MM.1S (cell line): ENCODE results near the gene STX12.
"Not testable (repeated sequence)": the region's sequence is repeated elsewhere in the genome, so short reads cannot be mapped to it uniquely, and the experiment has no call there.

ENCODE experiments used
- DNase-seq: peaks from one replicate; pipeline ENCODE4 v3.0.0-alpha.2; 2015
- H2AFZ ChIP-seq: fragments of 300-600 bp; sonication (generic); 2 replicates; pipeline ENCODE4 v1.6.0; 2016; ENCODE audit warnings: antibody characterized with exemption, low read length
- H3F3A ChIP-seq: fragments of 300-600 bp; sonication (generic); 2 replicates; pipeline ENCODE4 v1.6.1; 2016; ENCODE audit warnings: mild to moderate bottlenecking, antibody characterized with exemption, low read length, moderate library complexity, mixed read lengths; ENCODE audit not compliant: insufficient read depth
- H3K27ac ChIP-seq: fragments of 300-600 bp; sonication (generic); 2 replicates; pipeline ENCODE4 v1.5.1; 2016; ENCODE audit warnings: mild to moderate bottlenecking, low read length
- H3K27me3 ChIP-seq: fragments of 300-600 bp; sonication (generic); replicated peaks from 2 replicates; pipeline ENCODE4 v1.6.0; 2016; ENCODE audit warnings: low read length; ENCODE audit not compliant: insufficient read depth
- H3K36me3 ChIP-seq: fragments of 300-600 bp; sonication (generic); replicated peaks from 2 replicates; pipeline ENCODE4 v1.6.1; 2016; ENCODE audit warnings: mild to moderate bottlenecking, low read length, mixed read lengths; ENCODE audit not compliant: insufficient read depth
- H3K4me1 ChIP-seq: fragments of 300-600 bp; sonication (generic); 2 replicates; pipeline ENCODE4 v1.6.1; 2016; ENCODE audit warnings: low read length, mixed read lengths
- H3K4me2 ChIP-seq: fragments of 300-600 bp; sonication (generic); 2 replicates; pipeline ENCODE4 v1.6.0; 2016; ENCODE audit warnings: low read depth, low read length
- H3K4me3 ChIP-seq: fragments of 300-600 bp; sonication (generic); 2 replicates; pipeline ENCODE4 v1.5.1; 2016; ENCODE audit warnings: low read length, mixed read lengths
- H3K79me2 ChIP-seq: fragments of 300-600 bp; sonication (generic); 2 replicates; pipeline ENCODE4 v1.6.1; 2016; ENCODE audit warnings: mixed run types, low read length, mixed read lengths
- H3K9ac ChIP-seq: fragments of 300-600 bp; sonication (generic); 2 replicates; pipeline ENCODE4 v1.6.1; 2016; ENCODE audit warnings: low read length, mixed read lengths
- H3K9me2 ChIP-seq: fragments of 300-600 bp; sonication (generic); replicated peaks from 2 replicates; pipeline ENCODE4 v1.6.1; 2016; ENCODE audit warnings: mild to moderate bottlenecking, low read length, mixed read lengths; ENCODE audit not compliant: insufficient read depth
- H3K9me3 ChIP-seq: fragments of 300-600 bp; sonication (generic); replicated peaks from 2 replicates; pipeline ENCODE4 v1.6.1; 2016; ENCODE audit warnings: mild to moderate bottlenecking, low read length, mixed read lengths; ENCODE audit not compliant: insufficient read depth
- H4K20me1 ChIP-seq: fragments of 300-600 bp; sonication (generic); 2 replicates; pipeline ENCODE4 v1.6.1; 2016; ENCODE audit warnings: mild to moderate bottlenecking, low read length, moderate library complexity, mixed read lengths; ENCODE audit not compliant: insufficient read depth
- EZH2 ChIP-seq: fragments of 300-600 bp; sonication (generic); optimal IDR thresholded peaks from 2 replicates; pipeline ENCODE3; 2017; ENCODE audit warnings: low read depth, mild to moderate bottlenecking, antibody characterized with exemption, low read length, mixed read lengths
- EZH2phosphoT487 ChIP-seq: fragments of 300-600 bp; sonication (generic); IDR thresholded peaks from 2 replicates; pipeline ENCODE4 v1.6.1; 2018; ENCODE audit warnings: antibody characterized with exemption, low read length
- TF ChIP-seq, protein P1 (sequence below): fragments of 300-600 bp; sonication (generic); IDR thresholded peaks from 2 replicates; pipeline ENCODE4 v1.5.1; 2016; ENCODE audit warnings: antibody characterized with exemption, low read length, mixed read lengths

Gene STX12

GRCh38 chr1:27785781-27786455 is 12.9 kb downstream of the STX12 start:
- H3K9me2 ChIP-seq = no peaks in the 10 kb centered on the region
- no peak overlapping the region for H3K27ac ChIP-seq
- TF ChIP-seq EZH2phosphoT487 (no peak), EZH2 (no peak)
- TF ChIP-seq, protein P1, sequence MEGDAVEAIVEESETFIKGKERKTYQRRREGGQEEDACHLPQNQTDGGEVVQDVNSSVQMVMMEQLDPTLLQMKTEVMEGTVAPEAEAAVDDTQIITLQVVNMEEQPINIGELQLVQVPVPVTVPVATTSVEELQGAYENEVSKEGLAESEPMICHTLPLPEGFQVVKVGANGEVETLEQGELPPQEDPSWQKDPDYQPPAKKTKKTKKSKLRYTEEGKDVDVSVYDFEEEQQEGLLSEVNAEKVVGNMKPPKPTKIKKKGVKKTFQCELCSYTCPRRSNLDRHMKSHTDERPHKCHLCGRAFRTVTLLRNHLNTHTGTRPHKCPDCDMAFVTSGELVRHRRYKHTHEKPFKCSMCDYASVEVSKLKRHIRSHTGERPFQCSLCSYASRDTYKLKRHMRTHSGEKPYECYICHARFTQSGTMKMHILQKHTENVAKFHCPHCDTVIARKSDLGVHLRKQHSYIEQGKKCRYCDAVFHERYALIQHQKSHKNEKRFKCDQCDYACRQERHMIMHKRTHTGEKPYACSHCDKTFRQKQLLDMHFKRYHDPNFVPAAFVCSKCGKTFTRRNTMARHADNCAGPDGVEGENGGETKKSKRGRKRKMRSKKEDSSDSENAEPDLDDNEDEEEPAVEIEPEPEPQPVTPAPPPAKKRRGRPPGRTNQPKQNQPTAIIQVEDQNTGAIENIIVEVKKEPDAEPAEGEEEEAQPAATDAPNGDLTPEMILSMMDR = no peak
- no peaks in the 10 kb centered on the region for H3K9me3 ChIP-seq
- no peak for DNase-seq
- H3K9ac ChIP-seq = no peak overlapping the region
- no peaks in the 10 kb centered on the region for H3F3A ChIP-seq
- no peak overlapping the region for H3K4me2 ChIP-seq
- peaks cover 5% of the 10 kb centered on the region; the same call in 1 of the 2 replicates for H3K36me3 ChIP-seq
- no peaks in the 10 kb centered on the region for H3K27me3 ChIP-seq
- H3K4me3 ChIP-seq = no peak overlapping the region
- no peaks in the 10 kb centered on the region for H3K4me1 ChIP-seq
- peaks cover 29% of the 10 kb centered on the region for H3K79me2 ChIP-seq
- no peak overlapping the region for H2AFZ ChIP-seq
- H4K20me1 ChIP-seq = no peaks in the 10 kb centered on the region

- Histone ChIP-seq H2AFZ (no peak overlapping the region), H3K27ac (no peak overlapping the region), H3K79me2 (peaks cover 21% of the 10 kb centered on the region; the same call in 1 of the 2 replicates)
Measured at GRCh38 chr1:27787895-27788294, 14.9 kb downstream of the STX12 start.

DNA sequence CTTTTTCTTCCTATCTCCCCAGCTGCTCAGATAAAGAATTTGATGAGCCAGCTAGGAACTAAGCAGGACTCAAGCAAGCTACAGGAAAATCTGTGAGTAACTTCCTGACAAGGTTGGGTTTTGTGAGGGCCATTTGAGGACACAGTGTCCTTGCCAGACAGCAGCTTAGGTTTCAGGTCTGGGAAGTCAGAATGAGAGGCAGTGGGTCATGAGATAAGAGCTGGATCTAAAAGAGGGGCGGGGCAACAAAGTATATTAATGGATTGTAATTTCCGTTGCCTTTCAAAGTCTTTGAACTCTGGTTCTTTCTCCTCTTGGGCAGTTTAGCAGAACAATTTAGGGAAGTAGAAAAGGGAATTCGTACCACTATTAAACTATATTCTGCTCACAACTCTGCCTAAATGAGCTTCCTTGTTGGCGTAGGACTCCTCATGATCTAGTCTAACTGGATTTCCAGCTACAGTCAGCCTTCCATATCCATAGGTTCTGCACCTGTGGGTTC is 16.6 kb downstream of the STX12 start:
- Histone ChIP-seq H3K9me3 (no peaks in the 10 kb centered on the region), H3K4me2 (no peak overlapping the region), H3K79me2 (peaks cover 21% of the 10 kb centered on the region; the same call in 1 of the 2 replicates), H3K4me3 (no peak overlapping the region), H3K9ac (no peak overlapping the region), H2AFZ (no peak overlapping the region), H3K4me1 (no peaks in the 10 kb centered on the region), H3K9me2 (no peaks in the 10 kb centered on the region), H3F3A (no peaks in the 10 kb centered on the region), H3K27me3 (no peaks in the 10 kb centered on the region), H3K36me3 (peaks cover 5% of the 10 kb centered on the region; the same call in 1 of the 2 replicates), H3K27ac (no peak overlapping the region), H4K20me1 (no peaks in the 10 kb centered on the region)
- DNase-seq = no peak
- TF ChIP-seq, protein P1 = no peak
- no peak for TF ChIP-seq EZH2phosphoT487
- TF ChIP-seq EZH2 = no peak

More at GRCh38 chr1:27787895-27788294, 14.9 kb downstream of the STX12 start:
- H3K9me2 ChIP-seq = no peaks in the 10 kb centered on the region
- no peak overlapping the region for H3K9ac ChIP-seq
- no peak overlapping the region for H3K4me3 ChIP-seq
- no peaks in the 10 kb centered on the region for H3K27me3 ChIP-seq
- H3K4me1 ChIP-seq = no peaks in the 10 kb centered on the region
- H3K9me3 ChIP-seq = no peaks in the 10 kb centered on the region
- no peaks in the 10 kb centered on the region for H3F3A ChIP-seq
- TF ChIP-seq, protein P1 = no peak
- no peak for TF ChIP-seq EZH2
- no peak for TF ChIP-seq EZH2phosphoT487
- H4K20me1 ChIP-seq = no peaks in the 10 kb centered on the region
- H3K36me3 ChIP-seq = peaks cover 5% of the 10 kb centered on the region; the same call in 1 of the 2 replicates
- H3K4me2 ChIP-seq = no peak overlapping the region
- DNase-seq = no peak

DNA sequence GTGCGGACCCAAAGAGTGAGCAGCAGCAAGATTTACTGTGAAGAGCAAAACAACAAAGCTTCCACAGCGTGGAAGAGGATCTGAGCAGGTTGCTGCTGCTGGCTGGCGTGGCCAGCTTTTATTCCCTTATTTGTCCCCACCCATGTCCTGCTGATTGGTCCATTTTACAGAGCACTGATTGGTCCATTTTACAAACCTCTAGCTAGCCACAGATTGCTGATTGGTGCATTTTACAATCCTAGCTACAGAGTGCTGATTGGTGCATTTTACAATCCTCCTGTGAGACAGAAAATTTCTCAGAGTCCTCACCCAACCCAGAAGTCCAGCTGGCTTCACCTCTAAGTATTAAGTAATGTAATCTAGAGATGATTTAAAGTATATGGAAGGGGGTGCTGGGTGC is 17.3 kb downstream of the STX12 start:
- H3K27me3 ChIP-seq, H3K27ac ChIP-seq, H3K9me2 ChIP-seq, DNase-seq, H3F3A ChIP-seq, H3K36me3 ChIP-seq, H3K4me2 ChIP-seq, H3K4me1 ChIP-seq, H3K9me3 ChIP-seq, H4K20me1 ChIP-seq, H3K4me3 ChIP-seq, H2AFZ ChIP-seq, H3K9ac ChIP-seq: not testable (repeated sequence)
- peaks cover 17% of the 10 kb centered on the region; the same call in 1 of the 2 replicates for H3K79me2 ChIP-seq
